H1 (cell line): ENCODE results near the gene ABHD10. TPM values are rescaled to one million over a fixed set of nuclear protein-coding genes. Genes with fewer than 3 reads are reported as not detected.

Experiments
- CTCF ChIA-PET: fragments of 300-600 bp; sonication (Branson Sonifier 250); formaldehyde crosslinking; loops from one replicate; lab custom pipeline; 2021; ENCODE audit not compliant: partially characterized antibody; lab: Charles Lee
- POLR2A ChIA-PET: fragments of 300-600 bp; sonication (Branson Sonifier 250); formaldehyde crosslinking; loops from one replicate; lab custom pipeline; 2021; ENCODE audit warnings: inconsistent platforms; ENCODE audit not compliant: partially characterized antibody; lab: Charles Lee
- DNase-seq, 2 experiments: peaks; one replicate each; pipeline versions ENCODE4 v3.0.0 to v3.0.0-alpha.2; 2010 to 2022; ENCODE audit warnings: low spot score in 2 of 2, low read depth in 1 of 2, mixed read lengths in 1 of 2
- FAIRE-seq: peaks from 2 replicates; lab custom pipeline; 2011; peaks lifted over from hg19 to GRCh38; lab: Jason Lieb, UNC
- H2AFZ ChIP-seq: 2 replicates; pipeline ENCODE4 v1.8.1; 2012; ENCODE audit warnings: low read length, inconsistent platforms
- H2AK5ac ChIP-seq: 2 replicates; pipeline ENCODE4 v1.6.1; 2013; ENCODE audit warnings: low read depth, low read length
- H2BK120ac ChIP-seq: replicated peaks from 2 replicates; pipeline ENCODE3; 2013; ENCODE audit warnings: low read depth, low read length, inconsistent platforms
- H2BK12ac ChIP-seq: 2 replicates; pipeline ENCODE4 v1.6.1; 2013; ENCODE audit warnings: low read depth, low read length
- H2BK15ac ChIP-seq: 2 replicates; pipeline ENCODE4 v1.6.1; 2013; ENCODE audit warnings: low read length
- H2BK20ac ChIP-seq: 2 replicates; pipeline ENCODE4 v1.6.1; 2013; ENCODE audit warnings: low read length
- H2BK5ac ChIP-seq: 2 replicates; pipeline ENCODE4 v1.6.1; 2013; ENCODE audit warnings: low read depth, low read length
- H3K14ac ChIP-seq: 2 replicates; pipeline ENCODE4 v1.6.1; 2013; ENCODE audit warnings: inconsistent platforms; ENCODE audit not compliant: insufficient read length
- H3K18ac ChIP-seq: 2 replicates; pipeline ENCODE4 v1.6.1; 2013; ENCODE audit warnings: low read length; ENCODE audit errors: extremely low read depth
- H3K23ac ChIP-seq: 2 replicates; pipeline ENCODE4 v1.6.1; 2013; ENCODE audit warnings: inconsistent platforms; ENCODE audit not compliant: insufficient read length
- H3K23me2 ChIP-seq: 2 replicates; pipeline ENCODE4 v1.6.1; 2013; ENCODE audit warnings: low read depth, low read length
- H3K27ac ChIP-seq: 2 replicates; pipeline ENCODE4 v1.6.1; 2011; ENCODE audit warnings: low read depth, low read length, inconsistent platforms
- H3K27me3 ChIP-seq, 4 experiments: replicated peaks in 1 of 4; 1 replicate in 1 of 4; 2 replicates in 3 of 4; pipeline versions ENCODE4 v1.6.1 to v1.8.1; 2011 to 2013; ENCODE audit warnings: low read length in 3 of 4, mild to moderate bottlenecking in 3 of 4, inconsistent platforms in 2 of 4, mixed read lengths in 2 of 4, moderate library complexity in 1 of 4; ENCODE audit not compliant: control insufficient read depth in 3 of 4, insufficient read depth in 3 of 4; ENCODE audit errors: extremely low read depth in 1 of 4
- H3K36me3 ChIP-seq, 4 experiments: 2 replicates each; pipeline versions ENCODE4 v1.6.1 to v1.8.1; 2011 to 2013; ENCODE audit warnings: mild to moderate bottlenecking in 4 of 4, low read length in 3 of 4, moderate library complexity in 2 of 4, control low read depth in 1 of 4, inconsistent platforms in 1 of 4; ENCODE audit not compliant: insufficient read depth in 4 of 4, control insufficient read depth in 2 of 4
- H3K4ac ChIP-seq: replicated peaks from 2 replicates; pipeline ENCODE3; 2013; ENCODE audit warnings: low read length, low read depth, mixed read lengths, inconsistent platforms; ENCODE audit not compliant: insufficient read length
- H3K4me1 ChIP-seq, 4 experiments: replicated peaks in 1 of 4; 1 replicate in 1 of 4; 2 replicates in 3 of 4; pipeline versions ENCODE4 v1.6.1 to v1.8.1; 2011 to 2013; ENCODE audit warnings: low read length in 3 of 4, inconsistent platforms in 2 of 4, mixed read lengths in 1 of 4; ENCODE audit not compliant: insufficient read depth in 4 of 4, control insufficient read depth in 3 of 4
- H3K4me2 ChIP-seq, 2 experiments: 2 replicates each; pipeline versions ENCODE4 v1.6.1 to v1.8.1; 2011 to 2013; ENCODE audit warnings: low read depth in 2 of 2, low read length in 2 of 2, control low read depth in 1 of 2, inconsistent platforms in 1 of 2, mild to moderate bottlenecking in 1 of 2; ENCODE audit not compliant: insufficient read depth in 1 of 2
- H3K4me3 ChIP-seq, 4 experiments: fragments of 200-600, 300-600 bp in 1 of 4; sonication (generic), shearing (Covaris generic), sonication (Bioruptor Twin) in 1 of 4; 2 replicates each; pipeline versions ENCODE4 v1.5.1 to v1.8.1; 2011 to 2016; ENCODE audit warnings: low read length in 4 of 4, low read depth in 3 of 4, control low read depth in 2 of 4, inconsistent platforms in 2 of 4, mild to moderate bottlenecking in 2 of 4, mixed read lengths in 1 of 4, moderate library complexity in 1 of 4; ENCODE audit not compliant: insufficient read depth in 2 of 4; ENCODE audit errors: extremely low read depth in 1 of 4
- H3K56ac ChIP-seq: replicated peaks from 2 replicates; pipeline ENCODE3; 2013; ENCODE audit warnings: low read depth, mild to moderate bottlenecking, mixed read lengths, low read length, inconsistent platforms; ENCODE audit not compliant: insufficient read length
- H3K79me1 ChIP-seq: 2 replicates; pipeline ENCODE4 v1.6.1; 2013; ENCODE audit warnings: low read depth, low read length, control low read depth
- H3K79me2 ChIP-seq, 2 experiments: 2 replicates each; pipeline versions ENCODE4 v1.6.1 to v1.8.1; 2012 to 2013; ENCODE audit warnings: low read length in 2 of 2, mild to moderate bottlenecking in 2 of 2, inconsistent platforms in 1 of 2; ENCODE audit not compliant: insufficient read depth in 2 of 2, control insufficient read depth in 1 of 2
- H3K9ac ChIP-seq, 4 experiments: replicated peaks in 1 of 4; 1 replicate in 1 of 4; 2 replicates in 3 of 4; pipeline versions ENCODE4 v1.6.1 to v1.8.1; 2011 to 2013; ENCODE audit warnings: low read depth in 3 of 4, low read length in 3 of 4, control low read depth in 2 of 4, mild to moderate bottlenecking in 2 of 4, moderate library complexity in 2 of 4, inconsistent platforms in 1 of 4; ENCODE audit errors: extremely low read depth in 1 of 4
- H3K9me3 ChIP-seq, 2 experiments: 2 replicates each; pipeline versions ENCODE4 v1.6.1 to v1.8.1; 2012 to 2013; ENCODE audit warnings: mild to moderate bottlenecking in 2 of 2, moderate library complexity in 2 of 2, control low read depth in 1 of 2, inconsistent platforms in 1 of 2, low read depth in 1 of 2, low read length in 1 of 2, mixed read lengths in 1 of 2; ENCODE audit not compliant: insufficient read depth in 2 of 2
- H4K20me1 ChIP-seq, 2 experiments: replicated peaks in 1 of 2; 2 replicates each; pipeline versions ENCODE3 to v1.8.1; 2011 to 2013; ENCODE audit warnings: inconsistent platforms in 2 of 2, low read length in 2 of 2, mild to moderate bottlenecking in 1 of 2; ENCODE audit not compliant: insufficient read depth in 2 of 2, control insufficient read depth in 1 of 2
- H4K5ac ChIP-seq: 2 replicates; pipeline ENCODE4 v1.6.1; 2013; ENCODE audit warnings: low read length, low read depth, mixed read lengths, inconsistent platforms; ENCODE audit not compliant: insufficient read length
- H4K8ac ChIP-seq: 2 replicates; pipeline ENCODE4 v1.8.0; 2013; ENCODE audit warnings: mild to moderate bottlenecking, moderate library complexity, low read length, inconsistent platforms; ENCODE audit not compliant: insufficient read depth; ENCODE audit errors: extremely low read depth
- H4K91ac ChIP-seq: replicated peaks from 2 replicates; pipeline ENCODE3; 2013; ENCODE audit warnings: low read length, mixed read lengths, inconsistent platforms; ENCODE audit not compliant: insufficient read length
- CBX8 ChIP-seq: fragments of 300-800, 300-1000 bp; sonication (generic); IDR thresholded peaks from 2 replicates; pipeline ENCODE4 v1.7.1; 2016; ENCODE audit warnings: low read depth, low read length, borderline replicate concordance
- YY1 ChIP-seq: IDR thresholded peaks from 2 replicates; pipeline ENCODE4 v1.6.1; 2011; ENCODE audit warnings: low read depth, mild to moderate bottlenecking, low read length
- WGBS, 2 experiments: shearing (Covaris generic) in 1 of 2; methylation state at CpG; one replicate each; pipeline versions ENCODE4 v1.1.6 to v1.1.7; 2013 to 2015; ENCODE audit warnings: low lambda C conversion rate in 2 of 2, mixed read lengths in 2 of 2, inconsistent platforms in 1 of 2, low coverage in 1 of 2, missing lambda C conversion rate in 1 of 2; ENCODE audit not compliant: insufficient replicate concordance in 2 of 2, insufficient coverage in 1 of 2, insufficient read length in 1 of 2; ENCODE audit errors: extremely low coverage in 1 of 2, missing lambda C conversion rate in 1 of 2; 5-methylcytosine and 5-hydroxymethylcytosine counted together
- polyA plus RNA-seq, 7 experiments: library from polyadenylated mRNA; depleted of rRNA in 3 of 7; stranded (reverse) in 5 of 7; unstranded in 2 of 7; fragments of >200 nt in 5 of 7; fragments of 200-250 nt in 2 of 7; gene quantifications; 1 replicate in 5 of 7; 2 replicates in 1 of 7; 4 replicates in 1 of 7; pipeline versions ENCODE4 v1.2.1 to v1.2.3, GENCODE V29; 2011 to 2013; ENCODE audit warnings: missing spikeins in 2 of 7, mixed read lengths in 2 of 7
- total RNA-seq: library from RNA; stranded (reverse); fragmentation: NEBNext Ultra II Directional; extraction: Animal tissue kit (Norgen Biotek cat#: 25700); gene quantifications from 2 replicates; pipeline ENCODE4 v1.2.1, GENCODE V29; 2021

Gene ABHD10
- total and polyA plus RNA-seq, 2 of the 8 experiments (the other 6 are each of a cell fraction or from before 2014, with no cell fraction given) = 10.9 to 24.6 TPM

DNA sequence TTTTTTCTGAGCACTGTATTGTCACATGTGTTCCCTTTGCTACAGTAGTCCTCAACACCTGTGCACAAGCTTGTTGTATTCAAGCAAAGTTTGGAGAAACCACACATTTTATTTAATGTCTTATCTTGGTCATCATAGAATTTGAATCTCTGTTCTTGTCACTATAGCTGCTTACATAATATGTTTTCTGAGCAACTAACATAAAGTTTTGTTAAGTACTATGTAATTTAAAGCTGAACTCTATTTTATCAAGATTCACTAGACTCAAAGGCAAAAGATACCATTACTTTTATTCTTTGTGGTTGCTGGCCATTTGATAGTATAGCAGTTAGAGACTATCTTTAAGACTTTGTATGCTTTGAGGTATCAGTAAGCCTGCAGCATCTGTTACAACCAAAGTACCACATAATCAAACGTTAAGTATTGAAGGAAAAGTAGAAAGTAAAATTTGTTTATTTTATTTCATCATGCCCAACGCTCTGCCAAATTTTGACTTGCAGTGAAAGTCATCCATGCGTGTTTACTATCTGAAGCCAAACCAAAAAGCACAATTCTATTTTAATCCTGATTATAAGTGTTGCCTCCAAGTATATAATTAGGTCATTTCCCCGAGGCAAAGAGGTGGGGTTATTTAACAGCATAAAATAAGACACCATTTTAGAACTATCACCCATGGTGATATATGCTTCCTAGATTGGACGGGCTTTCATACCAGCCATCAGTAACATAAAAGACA lies 10.3 kb upstream of the ABHD10 start:
- no peak overlapping the region for H3K18ac ChIP-seq
- no peak overlapping the region for H2BK15ac ChIP-seq
- no peaks in the 10 kb centered on the region for H3K79me1 ChIP-seq
- no peak overlapping the region for H3K4me2 ChIP-seq
- H2BK20ac ChIP-seq = no peak overlapping the region
- no peak overlapping the region for H2BK120ac ChIP-seq
- H3K27me3 ChIP-seq = no peaks in the 10 kb centered on the region
- no peak overlapping the region for H3K27ac ChIP-seq
- no peak overlapping the region for H3K23ac ChIP-seq
- H3K4me3 ChIP-seq = no peak overlapping the region
- no peak for TF ChIP-seq CBX8
- no peak for TF ChIP-seq YY1
- H3K56ac ChIP-seq = no peak overlapping the region
- H3K36me3 ChIP-seq = no peaks in the 10 kb centered on the region
- no peak overlapping the region for H4K8ac ChIP-seq
- no peak for FAIRE-seq
- no peak overlapping the region for H4K91ac ChIP-seq
- CTCF ChIA-PET = interaction anchor here (0.5 to 15.1 kb wide), 37 partner anchors 10 to 368 kb away, joined by 3 to 258 read pairs (median 4); partner anchors contain the start of genes ABHD10 and PHLDB2
- H3K4ac ChIP-seq = no peak overlapping the region
- no peak overlapping the region for H2BK5ac ChIP-seq
- H3K9ac ChIP-seq = no peak overlapping the region
- POLR2A ChIA-PET = interaction anchor here (0.6 to 2.9 kb wide), 3 partner anchors 10 to 220 kb away, joined by 4 to 12 read pairs (median 4); partner anchors contain the start of gene ABHD10
- H2AFZ ChIP-seq = no peak overlapping the region
- no peaks in the 10 kb centered on the region for H3K9me3 ChIP-seq
- H4K5ac ChIP-seq = no peak overlapping the region
- H3K79me2 ChIP-seq = no peaks in the 10 kb centered on the region
- H2BK12ac ChIP-seq = no peak overlapping the region
- no peaks in the 10 kb centered on the region; the same call in 1 of the 2 replicates for H3K23me2 ChIP-seq
- WGBS, 2 experiments = 77% methylated on average over 5 of the region's 5 CpGs; no CpG with 5 or more reads in 1 of the 2 experiments
- no peaks in the 10 kb centered on the region for H4K20me1 ChIP-seq
- H3K14ac ChIP-seq = no peak overlapping the region
- H3K4me1 ChIP-seq = no peaks in the 10 kb centered on the region
- no peak overlapping the region for H2AK5ac ChIP-seq
- DNase-seq = no peak
